GM12878 (cell line): ENCODE data around the gene MMD. TPM values are rescaled to one million over a fixed set of nuclear protein-coding genes. Genes with fewer than 3 reads are reported as not detected.

Source experiments
- ATAC-seq: fragments of 200-7000 bp; cut with Tn5 transposase; 3 replicates; pipeline ENCODE4 v1.9.1; 2020; ENCODE audit warnings: mild to moderate bottlenecking, moderate library complexity
- BruUV-seq: library from RNA; stranded (reverse); fragments of 400-500 nt; replicated peaks from 2 replicates; lab custom pipeline; 2021; lab: Mats Ljungman, UMichigan
- CTCF ChIA-PET: fragments of 300-600 bp; sonication (Branson Sonifier 250); formaldehyde crosslinking; extraction: SDS; loops from one replicate; lab custom pipeline; 2021; ENCODE audit warnings: inconsistent platforms; lab: Yijun Ruan, JAX
- POLR2A ChIA-PET: fragments of 350-600 bp; formaldehyde crosslinking; extraction: SDS; loops from one replicate; lab custom pipeline; 2021; ENCODE audit warnings: inconsistent platforms; lab: Charles Lee
- RAD21 ChIA-PET: fragments of 300-600 bp; sonication (Branson Sonifier 250); formaldehyde crosslinking; loops from one replicate; lab custom pipeline; 2023; ENCODE audit warnings: antibody characterized with exemption; ENCODE audit not compliant: unreplicated experiment; lab: Charles Lee
- SMC1A ChIA-PET: fragments of 300-600 bp; sonication (Branson Sonifier 250); formaldehyde crosslinking; loops from one replicate; lab custom pipeline; 2023; ENCODE audit not compliant: unreplicated experiment, uncharacterized antibody; lab: Charles Lee
- DNase-seq: peaks from one replicate; pipeline ENCODE4 v3.0.0-alpha.2; 2011; ENCODE audit warnings: low read depth, low spot score
- FAIRE-seq: peaks from 3 replicates; lab custom pipeline; 2011; peaks lifted over from hg19 to GRCh38; lab: Jason Lieb, UNC
- H2AFZ ChIP-seq: 2 replicates; pipeline ENCODE4 v1.6.0; 2011; ENCODE audit warnings: low read depth, low read length, control low read depth; ENCODE audit not compliant: control insufficient read depth
- H3K27ac ChIP-seq: 2 replicates; pipeline ENCODE4 v1.5.1; 2011; ENCODE audit warnings: control low read depth; ENCODE audit not compliant: control insufficient read depth, insufficient read depth
- H3K27me3 ChIP-seq, 2 experiments: replicated peaks in 1 of 2; 2 replicates each; pipeline versions ENCODE4 v1.6.0 to v1.6.1; 2011; ENCODE audit warnings: low read length in 1 of 2; ENCODE audit not compliant: control insufficient read depth in 2 of 2, insufficient read depth in 2 of 2
- H3K36me3 ChIP-seq, 2 experiments: 2 replicates each; pipeline ENCODE4 v1.5.1; 2011; ENCODE audit warnings: low read length in 1 of 2; ENCODE audit not compliant: control insufficient read depth in 2 of 2, insufficient read depth in 2 of 2
- H3K4me1 ChIP-seq: 2 replicates; pipeline ENCODE4 v1.6.1; 2011; ENCODE audit warnings: mild to moderate bottlenecking, low read length, moderate library complexity, mixed read lengths; ENCODE audit not compliant: control insufficient read depth, insufficient read depth
- H3K4me2 ChIP-seq: 2 replicates; pipeline ENCODE4 v1.6.0; 2011; ENCODE audit warnings: control low read depth; ENCODE audit not compliant: control insufficient read depth, insufficient read depth
- H3K4me3 ChIP-seq: fragments of 200-600 bp; sonication (generic); 2 replicates; pipeline ENCODE4 v1.5.1; 2016
- H3K79me2 ChIP-seq: 2 replicates; pipeline ENCODE4 v1.6.0; 2011; ENCODE audit warnings: low read length; ENCODE audit not compliant: control insufficient read depth, insufficient read depth
- H3K9ac ChIP-seq: 2 replicates; pipeline ENCODE4 v1.8.0; 2011; ENCODE audit warnings: low read length, control low read depth, mixed read lengths; ENCODE audit not compliant: control insufficient read depth, insufficient read depth
- H3K9me3 ChIP-seq: replicated peaks from 3 replicates; pipeline ENCODE4 v1.5.1; 2011; ENCODE audit warnings: mild to moderate bottlenecking, low read length; ENCODE audit not compliant: control insufficient read depth, insufficient read depth
- H4K20me1 ChIP-seq: 2 replicates; pipeline ENCODE4 v1.6.0; 2011; ENCODE audit not compliant: control insufficient read depth, insufficient read depth
- BMI1 ChIP-seq: fragments of 450-650 bp; IDR thresholded peaks from 2 replicates; pipeline ENCODE4 v1.6.1; 2016; ENCODE audit warnings: mild to moderate bottlenecking, moderate library complexity, borderline replicate concordance
- EP300 ChIP-seq, 2 experiments: fragments of 150-350 bp in 1 of 2; IDR thresholded peaks; 2 replicates each; pipeline ENCODE4 v1.6.1; 2011 to 2012; ENCODE audit warnings: low read depth in 2 of 2, low read length in 2 of 2, borderline replicate concordance in 1 of 2, improper control_type of control experiment in 1 of 2, inconsistent platforms in 1 of 2; ENCODE audit not compliant: control insufficient read depth in 1 of 2
- MTA3 ChIP-seq: IDR thresholded peaks from 2 replicates; pipeline ENCODE4 v1.6.1; 2012; ENCODE audit warnings: low read length, inconsistent platforms, borderline replicate concordance
- NRF1 ChIP-seq: conservative IDR thresholded peaks from 2 replicates; pipeline ENCODE4 v1.6.1; 2011; ENCODE audit warnings: mild to moderate bottlenecking, low read depth, low read length, improper control_type of control experiment
- SPI1 ChIP-seq: IDR thresholded peaks from 2 replicates; pipeline ENCODE4 v1.6.1; 2011; ENCODE audit warnings: low read depth, mild to moderate bottlenecking, low read length, moderate library complexity, borderline replicate concordance; ENCODE audit not compliant: insufficient read depth
- WGBS: methylation state at CpG from one replicate; pipeline ENCODE4 v1.1.6; 2016; ENCODE audit warnings: low lambda C conversion rate; ENCODE audit not compliant: insufficient replicate concordance, insufficient coverage; ENCODE audit errors: missing lambda C conversion rate; 5-methylcytosine and 5-hydroxymethylcytosine counted together
- in situ Hi-C: fragments of 300-500 bp; cut with MboI; formaldehyde crosslinking; loops from 9 replicates; pipeline ENCODE4 v1.14.3; 2018; ENCODE audit warnings: mixed read lengths
- intact Hi-C: fragments of 100-400 bp; cut with micrococcal nuclease; formaldehyde crosslinking; loops from one replicate; pipeline ENCODE4 v1.14.2; 2022; ENCODE audit not compliant: unreplicated experiment
- polyA plus RNA-seq, 11 experiments: library from polyadenylated mRNA; depleted of rRNA in 4 of 11; unstranded in 6 of 11; stranded (reverse) in 5 of 11; fragments of >200 nt; fragmentation: Nextera tagmentation in 4 of 11; fragmentation: Illumina TruSeq in 1 of 11; extraction: Ambion mirVana in 4 of 11; extraction: Trizol in 1 of 11; gene quantifications; 1 replicate in 1 of 11; 2 replicates in 10 of 11; pipeline versions ENCODE4 v1.2.1 to v1.2.3, GENCODE V29; 2011 to 2016; ENCODE audit warnings: inconsistent platforms in 2 of 11, missing spikeins in 2 of 11, low read depth in 1 of 11
- total RNA-seq, 4 experiments: library from RNA; depleted of rRNA in 3 of 4; stranded (reverse); fragments of >200 nt in 3 of 4; fragmentation: Illumina TruSeq in 1 of 4; extraction: Trizol in 1 of 4; gene quantifications; 2 replicates each; pipeline versions ENCODE4 v1.2.1 to v1.2.3, GENCODE V29; 2013 to 2021
- TF ChIP-seq, protein P1 (sequence below): fragments of 450-650 bp; IDR thresholded peaks from 2 replicates; pipeline ENCODE4 v1.6.1; 2017; ENCODE audit warnings: mild to moderate bottlenecking, moderate library complexity

MMD gene
- total and polyA plus RNA-seq, 10 of the 15 experiments (the other 5 are each of a cell fraction or from before 2014, with no cell fraction given): 8.0 to 46.7 (median 22.3) TPM

DNA sequence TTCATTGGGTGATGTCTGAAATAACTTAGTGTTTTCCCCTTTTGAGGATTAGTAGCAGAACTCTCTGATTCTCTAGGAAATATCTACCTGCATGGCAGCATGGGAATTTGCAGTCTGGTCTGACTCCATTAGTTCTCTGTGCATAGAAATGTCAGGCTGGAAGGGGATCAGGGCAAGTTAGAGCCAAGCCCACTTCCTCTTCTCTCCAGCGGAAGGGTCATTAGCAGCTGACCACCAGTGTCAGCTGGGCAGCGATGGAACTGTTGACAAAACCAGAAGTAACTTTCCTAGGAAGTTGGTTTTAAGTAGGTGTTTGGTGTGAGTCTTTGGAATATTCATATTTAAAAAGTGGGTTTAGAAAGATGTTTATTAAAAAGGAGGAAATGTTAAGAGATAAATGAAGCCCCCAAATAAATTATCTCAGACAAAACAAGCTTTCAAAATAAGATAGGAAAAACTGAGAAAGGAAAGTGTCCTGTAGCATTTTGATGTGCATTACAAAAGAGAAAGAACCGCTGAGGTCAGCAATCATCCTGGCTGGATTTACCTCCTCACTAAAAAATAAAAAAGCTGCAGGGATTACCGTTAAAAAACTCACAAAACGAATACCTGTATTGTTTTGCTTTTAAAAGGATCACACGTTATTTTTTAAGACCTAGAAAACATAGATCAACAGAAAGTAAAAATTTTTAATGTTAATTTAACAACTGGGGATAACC is 32.4 kb upstream of the MMD start:
- H3K9ac ChIP-seq: no peak overlapping the region
- no peak overlapping the region for H3K4me2 ChIP-seq
- H3K27ac ChIP-seq: no peak overlapping the region
- no peak for TF ChIP-seq MTA3
- no peak for TF ChIP-seq BMI1
- no peak for TF ChIP-seq NRF1
- peak; percentile 40; the same call in 1 of the 2 replicates for TF ChIP-seq SPI1
- in situ Hi-C loops (no loop called here), intact Hi-C loops (no loop called here)
- H3K9me3 ChIP-seq: no peaks in the 10 kb centered on the region
- CTCF ChIA-PET: no interaction called here
- no peak for DNase-seq
- peaks cover 7% of the 10 kb centered on the region; the same call in 1 of the 2 replicates for H3K4me1 ChIP-seq
- H3K36me3 ChIP-seq: no peaks in the 10 kb centered on the region
- POLR2A ChIA-PET: interaction anchor here (1.5 kb wide), 1 partner anchor 13 kb away, joined by 4 read pairs; no protein-coding TSS in a partner anchor
- H2AFZ ChIP-seq: no peak overlapping the region
- BruUV-seq: no TSS peak
- RAD21 ChIA-PET: no interaction called here
- no peak overlapping the region for H3K4me3 ChIP-seq
- 69% methylated on average over 6 of the region's 6 CpGs for WGBS
- SMC1A ChIA-PET: interaction anchor here (0.6 to 0.8 kb wide), 2 partner anchors 18 to 260 kb away, joined by 3 read pairs; no protein-coding TSS in a partner anchor
- H3K79me2 ChIP-seq: no peaks in the 10 kb centered on the region
- H3K27me3 ChIP-seq: no peaks in the 10 kb centered on the region
- no peak for ATAC-seq
- H4K20me1 ChIP-seq: no peaks in the 10 kb centered on the region
- no peak for FAIRE-seq

DNA sequence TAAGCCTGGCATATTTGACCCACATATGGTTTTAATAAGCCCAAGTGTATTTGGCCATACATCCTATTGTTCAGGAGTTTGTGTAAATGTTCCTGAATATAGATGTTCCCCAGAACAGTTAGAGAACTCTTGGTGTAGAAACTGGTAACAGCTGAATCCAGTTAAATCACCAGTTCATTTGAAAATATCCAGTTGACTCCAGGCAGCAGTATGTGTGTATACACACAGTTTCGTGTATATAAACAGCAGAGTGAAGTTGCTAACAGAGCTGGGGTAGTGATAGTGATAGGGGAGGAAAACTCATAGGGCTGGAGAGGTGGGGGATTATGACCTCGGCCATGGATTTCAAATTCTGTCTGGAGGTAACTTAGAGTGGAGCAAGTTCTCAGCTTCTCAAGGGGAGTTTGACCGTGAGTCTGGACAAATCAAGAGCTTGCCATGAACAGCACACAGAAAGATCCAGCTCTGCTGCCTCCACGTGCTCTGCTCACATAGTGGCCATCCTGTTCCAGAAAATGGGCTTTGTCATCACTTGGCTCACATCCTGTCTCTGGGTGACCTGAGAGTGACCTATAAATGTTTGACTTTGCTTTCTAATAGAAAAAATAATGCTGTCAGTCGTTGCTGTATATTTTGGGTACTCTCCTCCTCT is 30.6 kb upstream of the MMD start:
- no peak overlapping the region for H3K27ac ChIP-seq
- ChIA-PET CTCF (no interaction called here), SMC1A (interaction anchor here (0.9 to 1.5 kb wide), 3 partner anchors 10 to 34 kb away, joined by 3 to 4 read pairs (median 3); no protein-coding TSS in a partner anchor), RAD21 (interaction anchor here (0.7 to 1.1 kb wide), 2 partner anchors 33 to 37 kb away, joined by 3 read pairs; no protein-coding TSS in a partner anchor)
- no peaks in the 10 kb centered on the region for H3K9me3 ChIP-seq
- no peak for TF ChIP-seq EP300 (IDR thresholded peaks at IDR 0.05; ENCODE audit: borderline replicate concordance in 1 of 2, control insufficient read depth in 1 of 2, low read depth in 2 of 2, low read length in 2 of 2)
- TF ChIP-seq, protein P1, sequence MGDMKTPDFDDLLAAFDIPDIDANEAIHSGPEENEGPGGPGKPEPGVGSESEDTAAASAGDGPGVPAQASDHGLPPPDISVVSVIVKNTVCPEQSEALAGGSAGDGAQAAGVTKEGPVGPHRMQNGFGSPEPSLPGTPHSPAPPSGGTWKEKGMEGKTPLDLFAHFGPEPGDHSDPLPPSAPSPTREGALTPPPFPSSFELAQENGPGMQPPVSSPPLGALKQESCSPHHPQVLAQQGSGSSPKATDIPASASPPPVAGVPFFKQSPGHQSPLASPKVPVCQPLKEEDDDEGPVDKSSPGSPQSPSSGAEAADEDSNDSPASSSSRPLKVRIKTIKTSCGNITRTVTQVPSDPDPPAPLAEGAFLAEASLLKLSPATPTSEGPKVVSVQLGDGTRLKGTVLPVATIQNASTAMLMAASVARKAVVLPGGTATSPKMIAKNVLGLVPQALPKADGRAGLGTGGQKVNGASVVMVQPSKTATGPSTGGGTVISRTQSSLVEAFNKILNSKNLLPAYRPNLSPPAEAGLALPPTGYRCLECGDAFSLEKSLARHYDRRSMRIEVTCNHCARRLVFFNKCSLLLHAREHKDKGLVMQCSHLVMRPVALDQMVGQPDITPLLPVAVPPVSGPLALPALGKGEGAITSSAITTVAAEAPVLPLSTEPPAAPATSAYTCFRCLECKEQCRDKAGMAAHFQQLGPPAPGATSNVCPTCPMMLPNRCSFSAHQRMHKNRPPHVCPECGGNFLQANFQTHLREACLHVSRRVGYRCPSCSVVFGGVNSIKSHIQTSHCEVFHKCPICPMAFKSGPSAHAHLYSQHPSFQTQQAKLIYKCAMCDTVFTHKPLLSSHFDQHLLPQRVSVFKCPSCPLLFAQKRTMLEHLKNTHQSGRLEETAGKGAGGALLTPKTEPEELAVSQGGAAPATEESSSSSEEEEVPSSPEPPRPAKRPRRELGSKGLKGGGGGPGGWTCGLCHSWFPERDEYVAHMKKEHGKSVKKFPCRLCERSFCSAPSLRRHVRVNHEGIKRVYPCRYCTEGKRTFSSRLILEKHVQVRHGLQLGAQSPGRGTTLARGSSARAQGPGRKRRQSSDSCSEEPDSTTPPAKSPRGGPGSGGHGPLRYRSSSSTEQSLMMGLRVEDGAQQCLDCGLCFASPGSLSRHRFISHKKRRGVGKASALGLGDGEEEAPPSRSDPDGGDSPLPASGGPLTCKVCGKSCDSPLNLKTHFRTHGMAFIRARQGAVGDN: peak; percentile 58
- TF ChIP-seq, all 136 proteins: peak for 1
- Histone ChIP-seq H3K4me2 (no peak overlapping the region), H3K27me3 (no peaks in the 10 kb centered on the region), H3K4me3 (no peak overlapping the region), H3K4me1 (peaks cover 3% of the 10 kb centered on the region; the same call in 1 of the 2 replicates), H3K79me2 (no peaks in the 10 kb centered on the region), H4K20me1 (no peaks in the 10 kb centered on the region), H3K9ac (no peak overlapping the region), H3K36me3 (no peaks in the 10 kb centered on the region), H2AFZ (peak overlapping the region; percentile 15; the same call in 1 of the 2 replicates)
- 55% methylated on average over 5 of the region's 5 CpGs for WGBS
- peak; percentile 80 for ATAC-seq
- BruUV-seq: no TSS peak
- intact Hi-C loops: no loop called here
- POLR2A ChIA-PET: interaction anchor here (0.5 to 1.2 kb wide), 4 partner anchors 10 to 45 kb away, joined by 3 to 4 read pairs (median 3); no protein-coding TSS in a partner anchor
- no peak for DNase-seq
- FAIRE-seq: no peak
- in situ Hi-C loops: no loop called here
